Measurements from ENCODE around the gene NCAN. TPM values are rescaled to one million over a fixed set of nuclear protein-coding genes. Genes with fewer than 3 reads are reported as not detected.

Gene NCAN
- total and polyA plus RNA-seq, 2 of the 13 experiments (the other 11 are each of a cell fraction or from before 2014, with no cell fraction given) = not detected

DNA sequence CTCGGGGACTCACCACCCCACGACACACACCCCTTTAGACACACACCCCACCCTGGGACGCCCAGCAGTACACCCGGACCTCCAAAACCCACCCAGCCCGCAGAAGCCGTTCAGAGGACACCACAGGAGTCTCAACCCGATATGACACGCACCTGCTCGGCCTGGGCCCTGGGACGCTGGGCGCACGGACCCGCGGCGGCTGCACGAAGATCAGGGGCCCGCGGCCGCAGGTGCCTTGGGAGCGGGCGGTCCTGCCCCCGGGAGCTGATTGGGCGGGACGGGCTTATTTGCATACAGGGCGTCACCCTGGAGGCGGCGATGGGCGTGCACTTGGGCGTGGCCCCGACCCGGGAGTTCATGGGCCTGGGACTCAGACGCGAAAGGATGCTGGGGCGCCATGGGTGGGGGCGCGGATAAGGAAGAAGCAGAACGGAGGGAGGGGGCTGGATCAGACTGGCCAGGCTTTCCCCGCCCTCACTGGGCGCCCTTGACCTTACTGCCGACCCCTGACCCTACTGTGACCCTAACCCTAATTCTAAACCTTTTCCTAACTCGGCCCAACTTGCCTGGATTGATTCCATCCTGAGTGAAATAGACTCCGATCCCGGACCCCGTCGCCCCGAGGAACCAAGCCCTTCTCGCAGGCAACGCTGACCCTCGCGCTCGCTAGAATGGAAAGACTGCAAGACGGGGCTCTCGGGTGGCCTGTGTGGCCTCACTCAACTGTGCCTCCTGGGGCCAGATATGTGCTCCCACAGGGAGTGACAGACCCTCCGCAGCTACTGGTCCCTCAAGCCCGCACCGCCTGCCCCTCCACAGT is 41.5 kb upstream of the NCAN start, which contains the start of gene MEF2B (continued):
- TF ChIP-seq RBM39 (IDR thresholded peaks at IDR 0.05; ENCODE audit: low read depth, low read length, poor library complexity, severe bottlenecking) (no peak), CHD4 (IDR thresholded peaks at IDR 0.05; ENCODE audit: borderline replicate concordance, low read length) (no peak), ZNF230 (CRISPR knock-in tag; IDR thresholded peaks at IDR 0.05) (peak; percentile 59; the same call in 1 of the 2 replicates), ZNF879 (CRISPR knock-in tag; IDR thresholded peaks at IDR 0.05) (no peak), KAT2B (IDR thresholded peaks at IDR 0.05; ENCODE audit: borderline replicate concordance, low read depth, low read length) (no peak), MAZ (IDR thresholded peaks at IDR 0.05; ENCODE audit: borderline replicate concordance, low read depth, low read length) (0 out of 2 replicates have a peak, but pooled peaks have one; percentile 43), MAZ (CRISPR knock-in tag; IDR thresholded peaks at IDR 0.05; ENCODE audit: low read depth) (peak; percentile 52; the same call in 1 of the 2 replicates), JUN (CRISPR knock-in tag; IDR thresholded peaks at IDR 0.05) (no peak), NFYC (CRISPR knock-in tag; IDR thresholded peaks at IDR 0.05) (peak; percentile 65), ISL2 (CRISPR knock-in tag; IDR thresholded peaks at IDR 0.05) (0 out of 2 replicates have a peak, but pooled peaks have one; percentile 14), NCOA1 (CRISPR knock-in tag; IDR thresholded peaks at IDR 0.05) (no peak)
- TF ChIP-seq, protein P1, sequence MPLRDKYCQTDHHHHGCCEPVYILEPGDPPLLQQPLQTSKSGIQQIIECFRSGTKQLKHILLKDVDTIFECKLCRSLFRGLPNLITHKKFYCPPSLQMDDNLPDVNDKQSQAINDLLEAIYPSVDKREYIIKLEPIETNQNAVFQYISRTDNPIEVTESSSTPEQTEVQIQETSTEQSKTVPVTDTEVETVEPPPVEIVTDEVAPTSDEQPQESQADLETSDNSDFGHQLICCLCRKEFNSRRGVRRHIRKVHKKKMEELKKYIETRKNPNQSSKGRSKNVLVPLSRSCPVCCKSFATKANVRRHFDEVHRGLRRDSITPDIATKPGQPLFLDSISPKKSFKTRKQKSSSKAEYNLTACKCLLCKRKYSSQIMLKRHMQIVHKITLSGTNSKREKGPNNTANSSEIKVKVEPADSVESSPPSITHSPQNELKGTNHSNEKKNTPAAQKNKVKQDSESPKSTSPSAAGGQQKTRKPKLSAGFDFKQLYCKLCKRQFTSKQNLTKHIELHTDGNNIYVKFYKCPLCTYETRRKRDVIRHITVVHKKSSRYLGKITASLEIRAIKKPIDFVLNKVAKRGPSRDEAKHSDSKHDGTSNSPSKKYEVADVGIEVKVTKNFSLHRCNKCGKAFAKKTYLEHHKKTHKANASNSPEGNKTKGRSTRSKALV (CRISPR knock-in tag; IDR thresholded peaks at IDR 0.05) = 0 out of 2 replicates have a peak, but pooled peaks have one; percentile 66
- TF ChIP-seq, protein P2, sequence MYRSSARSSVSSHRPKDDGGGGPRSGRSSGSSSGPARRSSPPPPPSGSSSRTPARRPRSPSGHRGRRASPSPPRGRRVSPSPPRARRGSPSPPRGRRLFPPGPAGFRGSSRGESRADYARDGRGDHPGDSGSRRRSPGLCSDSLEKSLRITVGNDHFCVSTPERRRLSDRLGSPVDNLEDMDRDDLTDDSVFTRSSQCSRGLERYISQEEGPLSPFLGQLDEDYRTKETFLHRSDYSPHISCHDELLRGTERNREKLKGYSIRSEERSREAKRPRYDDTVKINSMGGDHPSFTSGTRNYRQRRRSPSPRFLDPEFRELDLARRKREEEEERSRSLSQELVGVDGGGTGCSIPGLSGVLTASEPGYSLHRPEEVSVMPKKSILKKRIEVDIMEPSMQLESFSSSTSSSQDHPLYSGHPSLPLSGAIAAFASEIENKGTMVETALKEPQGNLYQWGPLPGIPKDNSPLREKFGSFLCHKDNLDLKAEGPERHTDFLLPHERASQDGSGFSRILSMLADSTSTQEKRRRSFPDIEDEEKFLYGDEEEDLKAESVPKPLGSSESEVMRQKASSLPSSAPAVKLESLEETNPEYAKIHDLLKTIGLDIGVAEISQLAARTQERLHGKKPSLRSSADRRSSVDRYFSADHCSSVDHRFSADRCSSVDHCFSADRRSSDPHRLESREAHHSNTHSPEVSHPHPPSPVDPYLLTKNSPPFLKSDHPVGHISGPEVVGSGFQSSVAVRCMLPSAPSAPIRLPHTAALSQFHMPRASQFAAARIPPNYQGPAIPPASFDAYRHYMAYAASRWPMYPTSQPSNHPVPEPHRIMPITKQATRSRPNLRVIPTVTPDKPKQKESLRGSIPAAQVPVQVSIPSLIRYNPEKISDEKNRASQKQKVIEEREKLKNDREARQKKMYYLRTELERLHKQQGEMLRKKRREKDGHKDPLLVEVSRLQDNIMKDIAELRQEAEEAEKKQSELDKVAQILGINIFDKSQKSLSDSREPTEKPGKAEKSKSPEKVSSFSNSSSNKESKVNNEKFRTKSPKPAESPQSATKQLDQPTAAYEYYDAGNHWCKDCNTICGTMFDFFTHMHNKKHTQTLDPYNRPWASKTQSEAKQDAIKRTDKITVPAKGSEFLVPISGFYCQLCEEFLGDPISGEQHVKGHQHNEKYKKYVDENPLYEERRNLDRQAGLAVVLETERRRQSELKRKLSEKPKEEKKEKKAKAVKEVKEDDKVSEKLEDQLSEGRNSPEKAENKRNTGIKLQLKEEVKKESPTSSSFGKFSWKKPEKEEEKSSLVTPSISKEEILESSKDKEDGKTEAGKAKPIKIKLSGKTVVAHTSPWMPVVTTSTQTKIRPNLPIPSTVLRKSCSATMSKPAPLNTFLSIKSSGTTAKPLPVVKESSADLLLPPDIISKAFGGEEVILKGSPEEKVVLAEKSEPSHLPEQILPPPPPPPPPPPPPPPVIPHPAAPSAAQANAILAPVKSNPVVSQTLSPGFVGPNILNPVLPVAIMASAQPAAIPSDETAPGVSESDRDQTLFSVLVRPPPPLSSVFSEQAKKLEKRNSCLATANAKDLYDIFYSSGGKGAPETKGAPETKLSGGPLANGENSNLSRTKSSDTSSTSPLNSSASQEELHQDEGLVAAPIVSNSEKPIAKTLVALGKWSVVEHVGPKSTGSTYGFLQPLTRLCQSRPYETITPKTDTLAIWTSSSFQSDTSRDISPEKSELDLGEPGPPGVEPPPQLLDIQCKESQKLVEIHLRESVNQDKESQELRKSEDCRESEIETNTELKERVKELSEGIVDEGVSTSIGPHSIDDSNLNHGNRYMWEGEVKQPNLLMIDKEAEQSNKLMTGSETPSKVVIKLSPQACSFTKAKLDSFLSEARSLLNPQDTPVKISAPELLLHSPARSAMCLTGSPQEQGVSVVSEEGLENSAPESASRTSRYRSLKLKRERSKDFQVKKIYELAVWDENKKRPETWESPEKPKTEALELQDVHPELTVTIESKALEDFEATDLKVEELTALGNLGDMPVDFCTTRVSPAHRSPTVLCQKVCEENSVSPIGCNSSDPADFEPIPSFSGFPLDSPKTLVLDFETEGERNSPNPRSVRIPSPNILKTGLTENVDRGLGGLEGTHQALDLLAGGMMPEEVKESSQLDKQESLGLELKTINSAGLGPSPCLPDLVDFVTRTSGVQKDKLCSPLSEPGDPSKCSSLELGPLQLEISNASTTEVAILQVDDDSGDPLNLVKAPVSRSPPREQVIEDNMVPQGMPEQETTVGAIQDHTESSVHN (CRISPR knock-in tag; IDR thresholded peaks at IDR 0.05) = no peak
- TF ChIP-seq, protein P3, sequence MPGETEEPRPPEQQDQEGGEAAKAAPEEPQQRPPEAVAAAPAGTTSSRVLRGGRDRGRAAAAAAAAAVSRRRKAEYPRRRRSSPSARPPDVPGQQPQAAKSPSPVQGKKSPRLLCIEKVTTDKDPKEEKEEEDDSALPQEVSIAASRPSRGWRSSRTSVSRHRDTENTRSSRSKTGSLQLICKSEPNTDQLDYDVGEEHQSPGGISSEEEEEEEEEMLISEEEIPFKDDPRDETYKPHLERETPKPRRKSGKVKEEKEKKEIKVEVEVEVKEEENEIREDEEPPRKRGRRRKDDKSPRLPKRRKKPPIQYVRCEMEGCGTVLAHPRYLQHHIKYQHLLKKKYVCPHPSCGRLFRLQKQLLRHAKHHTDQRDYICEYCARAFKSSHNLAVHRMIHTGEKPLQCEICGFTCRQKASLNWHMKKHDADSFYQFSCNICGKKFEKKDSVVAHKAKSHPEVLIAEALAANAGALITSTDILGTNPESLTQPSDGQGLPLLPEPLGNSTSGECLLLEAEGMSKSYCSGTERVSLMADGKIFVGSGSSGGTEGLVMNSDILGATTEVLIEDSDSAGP (CRISPR knock-in tag; IDR thresholded peaks at IDR 0.05; ENCODE audit: borderline replicate concordance) = peak; percentile 43; the same call in 1 of the 2 replicates
- TF ChIP-seq, protein P4, sequence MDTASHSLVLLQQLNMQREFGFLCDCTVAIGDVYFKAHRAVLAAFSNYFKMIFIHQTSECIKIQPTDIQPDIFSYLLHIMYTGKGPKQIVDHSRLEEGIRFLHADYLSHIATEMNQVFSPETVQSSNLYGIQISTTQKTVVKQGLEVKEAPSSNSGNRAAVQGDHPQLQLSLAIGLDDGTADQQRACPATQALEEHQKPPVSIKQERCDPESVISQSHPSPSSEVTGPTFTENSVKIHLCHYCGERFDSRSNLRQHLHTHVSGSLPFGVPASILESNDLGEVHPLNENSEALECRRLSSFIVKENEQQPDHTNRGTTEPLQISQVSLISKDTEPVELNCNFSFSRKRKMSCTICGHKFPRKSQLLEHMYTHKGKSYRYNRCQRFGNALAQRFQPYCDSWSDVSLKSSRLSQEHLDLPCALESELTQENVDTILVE (CRISPR knock-in tag; IDR thresholded peaks at IDR 0.05) = no peak

All from HepG2 (cell line).